GM21576 (cell line): ENCODE data around the gene CCDC121.
"Not testable (repeated sequence)": the region's sequence is repeated elsewhere in the genome, so short reads cannot be mapped to it uniquely, and the experiment has no call there.

Experiments used
- ATAC-seq: cut with Tn5 transposase; IDR thresholded peaks from one replicate; pipeline ENCODE4 v1.9.1; 2021; ENCODE audit warnings: mild to moderate bottlenecking, moderate library complexity; ENCODE audit not compliant: unreplicated experiment

Gene CCDC121

GRCh38 chr2:27638037-27638637 lies 9.3 kb upstream of the CCDC121 start:
- ATAC-seq: no peak

GRCh38 chr2:27636766-27637165 lies 8.0 kb upstream of the CCDC121 start:
- ATAC-seq: no peak

GRCh38 chr2:27634291-27634690 lies 5.5 kb upstream of the CCDC121 start:
- no peak for ATAC-seq

- ATAC-seq: not testable (repeated sequence)
Measured at GRCh38 chr2:27630257-27630656, 1.4 kb upstream of the CCDC121 start.

GRCh38 chr2:27627963-27628766 lies 647 bp downstream of the CCDC121 start:
- peak; percentile 16 for ATAC-seq

- ATAC-seq: not testable (repeated sequence)
Measured at GRCh38 chr2:27626921-27627320, 1.9 kb downstream of the CCDC121 start.

GRCh38 chr2:27626323-27626722 lies 2.5 kb downstream of the CCDC121 start:
- ATAC-seq: not testable (repeated sequence)

- no peak for ATAC-seq
Measured at GRCh38 chr2:27624943-27625342, 3.9 kb downstream of the CCDC121 start.

GRCh38 chr2:27622921-27623384 lies 5.9 kb downstream of the CCDC121 start:
- no peak for ATAC-seq

GRCh38 chr2:27621524-27621923 lies 7.3 kb downstream of the CCDC121 start:
- ATAC-seq: no peak

- ATAC-seq: no peak
Measured at GRCh38 chr2:27615316-27615715, 13.5 kb downstream of the CCDC121 start.

GRCh38 chr2:27613985-27614384 lies 14.8 kb downstream of the CCDC121 start:
- ATAC-seq: no peak

GRCh38 chr2:27606611-27607010 lies 22.2 kb downstream of the CCDC121 start:
- no peak for ATAC-seq

GRCh38 chr2:27596627-27597026 lies 32.2 kb downstream of the CCDC121 start:
- no peak for ATAC-seq

- ATAC-seq: not testable (repeated sequence)
Measured at GRCh38 chr2:27595412-27595811, 33.4 kb downstream of the CCDC121 start.

- not testable (repeated sequence) for ATAC-seq
Measured at GRCh38 chr2:27594020-27594703, 34.6 kb downstream of the CCDC121 start.

GRCh38 chr2:27593240-27593639 lies 35.6 kb downstream of the CCDC121 start:
- no peak for ATAC-seq

GRCh38 chr2:27591745-27592144 lies 37.1 kb downstream of the CCDC121 start:
- ATAC-seq: no peak

GRCh38 chr2:27588308-27588707 lies 40.5 kb downstream of the CCDC121 start:
- no peak for ATAC-seq

GRCh38 chr2:27587025-27587424 lies 41.8 kb downstream of the CCDC121 start:
- no peak for ATAC-seq

- no peak for ATAC-seq
Measured at GRCh38 chr2:27584597-27584996, 44.2 kb downstream of the CCDC121 start.
